NT2/D1 (cell line): Measurements from ENCODE around the gene WDR45B.

Experiments
- SUZ12 ChIP-seq: IDR thresholded peaks from 2 replicates; pipeline ENCODE4 v1.6.1; 2011; ENCODE audit not compliant: insufficient read length, insufficient read depth; ENCODE audit errors: extremely low read depth
- ZNF274 ChIP-seq: IDR thresholded peaks from 2 replicates; pipeline ENCODE4 v1.6.1; 2011; ENCODE audit warnings: mild to moderate bottlenecking, low read depth, low read length

GRCh38 chr17:82588266-82589175 is 59.7 kb downstream of the WDR45B start:
- TF ChIP-seq SUZ12: no peak
- no peak for TF ChIP-seq ZNF274
